Ovary (tissue), 3 donors: Measurements from ENCODE around the gene KRTAP4-8.

Source experiments
- CTCF ChIP-seq, 3 donors: fragments of 450-650 bp in 2 of 3; fragments of 200-600 bp in 1 of 3; IDR thresholded peaks; one replicate each; pipeline versions ENCODE4 v1.5.1 to v1.8.0; 2016 to 2022; ENCODE audit warnings: antibody characterized with exemption in 3 of 3, mild to moderate bottlenecking in 1 of 3
- EP300 ChIP-seq: sonication (generic); formaldehyde crosslinking; IDR thresholded peaks from one replicate; pipeline ENCODE4 v1.6.1; 2017; ENCODE audit warnings: antibody characterized with exemption
- donor health status: DM: no; HTN: no; CAD: no.

- TF ChIP-seq CTCF (IDR thresholded peaks at IDR 0.05): no peak
- TF ChIP-seq EP300: no peak
These were observed 34.5 kb downstream of the KRTAP4-8 start for GRCh38 chr17:41063449-41063848.
